Subcutaneous adipose tissue (tissue), 4 donors: Measurements from ENCODE around the gene WWOX. TPM values are rescaled to one million over a fixed set of nuclear protein-coding genes. Genes with fewer than 3 reads are reported as not detected.

Experiments
- total RNA-seq, 4 donors: library from RNA; depleted of rRNA; stranded (reverse); fragments of >200 nt; gene quantifications; one replicate each; pipeline ENCODE4 v1.1.0, GENCODE V29; 2016
- TF ChIP-seq, protein P1 (sequence below): fragments of 450-650 bp; IDR thresholded peaks from one replicate; pipeline ENCODE4 v1.5.1; 2016; ENCODE audit warnings: low read depth, mild to moderate bottlenecking, control low read depth, antibody characterized with exemption, moderate library complexity

The WWOX gene
- total RNA-seq, 4 donors from 2014 or later = 31.4 to 67.8 (median 46.0) TPM

DNA sequence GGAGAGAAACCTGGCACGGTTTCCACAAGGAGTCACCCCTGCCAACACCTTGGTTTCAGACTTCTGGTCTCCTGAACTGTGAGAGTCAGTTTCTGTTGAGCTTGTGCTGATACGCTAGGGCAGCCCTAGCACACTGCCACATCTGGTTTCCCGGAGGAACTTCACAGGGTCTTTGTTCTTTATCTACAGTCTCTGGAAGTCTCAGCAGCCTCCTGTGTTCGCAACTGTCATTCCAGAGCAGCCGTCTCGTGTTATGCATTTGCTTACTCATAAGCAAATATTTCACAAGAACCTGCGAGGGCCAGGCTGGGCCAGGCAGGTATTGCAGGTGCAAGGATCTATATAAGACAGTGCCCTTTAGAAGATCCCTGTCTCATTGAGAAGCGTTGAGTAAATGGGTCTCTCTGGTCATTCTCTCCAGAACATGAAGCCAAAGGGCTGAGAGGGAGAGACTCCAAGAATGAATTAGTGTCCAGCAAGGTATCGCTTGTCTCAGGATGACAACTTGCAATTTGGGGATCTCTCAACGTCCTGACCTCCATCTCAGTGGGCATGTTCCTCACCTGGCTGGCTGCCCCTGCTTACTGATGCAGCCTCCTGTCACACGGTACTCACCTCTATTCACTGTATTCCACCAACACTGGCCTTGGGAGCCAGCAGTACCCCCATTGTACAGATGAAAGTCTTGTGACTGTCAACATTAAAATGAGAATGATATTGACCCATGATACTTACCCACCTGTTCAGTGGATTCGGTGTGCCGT lies 141.2 kb downstream of the WWOX start:
- TF ChIP-seq, protein P1, sequence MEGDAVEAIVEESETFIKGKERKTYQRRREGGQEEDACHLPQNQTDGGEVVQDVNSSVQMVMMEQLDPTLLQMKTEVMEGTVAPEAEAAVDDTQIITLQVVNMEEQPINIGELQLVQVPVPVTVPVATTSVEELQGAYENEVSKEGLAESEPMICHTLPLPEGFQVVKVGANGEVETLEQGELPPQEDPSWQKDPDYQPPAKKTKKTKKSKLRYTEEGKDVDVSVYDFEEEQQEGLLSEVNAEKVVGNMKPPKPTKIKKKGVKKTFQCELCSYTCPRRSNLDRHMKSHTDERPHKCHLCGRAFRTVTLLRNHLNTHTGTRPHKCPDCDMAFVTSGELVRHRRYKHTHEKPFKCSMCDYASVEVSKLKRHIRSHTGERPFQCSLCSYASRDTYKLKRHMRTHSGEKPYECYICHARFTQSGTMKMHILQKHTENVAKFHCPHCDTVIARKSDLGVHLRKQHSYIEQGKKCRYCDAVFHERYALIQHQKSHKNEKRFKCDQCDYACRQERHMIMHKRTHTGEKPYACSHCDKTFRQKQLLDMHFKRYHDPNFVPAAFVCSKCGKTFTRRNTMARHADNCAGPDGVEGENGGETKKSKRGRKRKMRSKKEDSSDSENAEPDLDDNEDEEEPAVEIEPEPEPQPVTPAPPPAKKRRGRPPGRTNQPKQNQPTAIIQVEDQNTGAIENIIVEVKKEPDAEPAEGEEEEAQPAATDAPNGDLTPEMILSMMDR = no peak

DNA sequence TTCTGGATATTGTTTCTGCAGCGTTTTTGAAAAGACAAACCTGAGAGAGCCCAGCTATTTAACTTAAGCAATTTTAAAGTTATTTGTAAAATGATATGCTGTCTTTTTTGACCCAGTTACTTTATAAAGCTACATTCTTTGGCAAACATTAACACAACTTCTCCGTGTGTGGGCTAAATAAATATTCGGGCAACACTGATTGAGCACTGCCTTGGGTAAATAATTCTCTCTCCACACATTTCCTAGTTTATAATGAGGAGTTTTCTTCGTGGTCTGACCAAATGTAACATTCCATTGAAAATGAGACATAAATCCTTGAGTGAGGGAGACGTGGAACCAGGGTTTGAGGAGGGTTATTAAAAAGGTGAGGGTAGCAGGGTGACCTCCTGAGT lies 142.8 kb downstream of the WWOX start:
- TF ChIP-seq, protein P1 = no peak

DNA sequence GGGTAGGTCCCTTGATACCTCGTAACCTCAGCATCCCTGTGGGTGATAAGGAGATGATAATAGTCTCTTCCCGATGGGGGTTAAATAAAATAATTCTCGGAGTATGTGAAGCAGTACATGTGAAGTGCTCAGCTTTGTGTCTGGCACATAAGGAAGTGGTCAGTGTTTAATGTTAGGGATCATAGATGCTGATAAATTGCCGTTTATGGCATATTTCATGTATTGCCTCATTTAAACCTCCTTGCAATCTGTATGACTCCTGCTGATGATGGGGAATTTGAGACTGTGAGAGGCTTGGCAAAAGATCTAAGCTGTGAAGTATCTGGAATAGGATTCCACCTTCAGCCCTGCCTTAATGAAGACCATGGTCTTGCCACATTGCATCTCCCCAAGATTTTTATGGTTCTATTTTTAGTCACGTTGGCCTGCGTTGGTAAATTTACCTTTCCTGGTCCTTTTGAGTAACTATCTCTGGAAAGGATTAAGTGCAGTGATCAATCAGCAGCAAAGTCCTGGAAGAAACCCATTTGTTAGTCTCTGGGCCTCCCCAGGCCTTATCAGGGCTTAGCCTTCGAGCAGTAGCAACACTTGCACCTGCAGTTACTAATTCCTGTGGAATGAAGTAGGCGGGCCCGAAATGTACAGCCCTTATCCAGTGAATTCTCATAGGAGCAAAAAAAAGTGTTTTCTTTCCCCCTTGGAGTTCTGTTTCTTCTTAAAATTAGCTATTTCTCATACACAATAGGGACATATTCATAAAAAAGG lies 144.9 kb downstream of the WWOX start:
- TF ChIP-seq, protein P1 = no peak

DNA sequence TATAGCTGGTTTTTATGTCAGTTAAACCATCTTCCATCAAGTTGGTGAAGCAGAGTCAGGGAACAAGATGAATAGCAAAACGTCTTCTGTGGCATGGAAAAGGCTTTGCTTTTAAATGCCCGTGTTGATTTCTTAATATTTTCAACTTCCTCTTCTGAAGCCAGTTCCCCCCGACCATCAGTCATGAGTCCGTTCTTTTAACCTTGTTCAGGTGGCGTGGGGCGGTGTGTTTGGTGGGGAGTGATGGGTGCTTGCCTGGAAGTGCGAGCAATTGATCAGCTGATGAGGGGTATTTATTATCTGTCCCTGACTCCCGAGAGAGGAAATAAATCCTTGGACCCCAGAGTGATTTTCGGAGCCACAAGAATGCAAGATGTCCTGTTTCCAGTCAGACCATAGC lies 147.1 kb downstream of the WWOX start:
- TF ChIP-seq, protein P1 = no peak

DNA sequence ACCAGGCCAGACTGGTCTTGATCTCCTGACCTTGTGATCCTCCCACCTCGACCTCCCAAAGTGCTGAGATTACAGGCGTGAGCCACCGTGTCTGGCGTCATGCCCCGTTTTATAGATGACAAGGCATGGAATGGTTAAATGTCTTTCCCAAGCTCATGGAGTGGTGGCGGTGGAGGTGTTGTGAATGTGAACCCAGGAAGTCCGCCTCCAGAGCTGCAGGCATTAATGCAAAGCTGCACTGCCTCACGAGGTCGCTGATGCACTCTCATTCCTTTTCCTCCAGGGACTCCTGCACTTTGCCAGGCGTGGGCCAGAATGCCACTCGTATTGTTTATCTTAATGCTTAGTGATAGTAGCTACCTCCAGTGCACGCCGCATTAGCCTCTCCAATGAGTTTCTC lies 149.6 kb downstream of the WWOX start:
- TF ChIP-seq, protein P1 = no peak

DNA sequence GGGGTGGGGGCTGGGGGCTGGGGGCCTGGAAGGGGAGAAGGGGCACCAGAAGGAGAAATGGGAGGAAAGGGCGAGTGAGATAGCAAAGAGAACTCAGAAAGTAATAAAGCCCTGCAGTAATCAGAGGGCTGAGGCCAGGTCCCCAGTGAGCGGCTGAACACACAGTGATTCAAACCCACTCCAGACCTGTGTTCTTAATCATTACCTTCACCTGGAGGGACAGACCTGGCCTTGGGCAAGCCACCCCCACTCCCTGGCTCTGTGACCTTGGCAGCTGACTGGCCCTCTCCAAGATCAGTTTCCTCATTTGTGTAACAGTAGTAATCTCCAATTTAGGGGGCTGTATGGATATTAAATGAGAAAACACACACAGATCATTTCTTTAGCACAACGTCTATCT lies 150.4 kb downstream of the WWOX start:
- TF ChIP-seq, protein P1 = no peak

DNA sequence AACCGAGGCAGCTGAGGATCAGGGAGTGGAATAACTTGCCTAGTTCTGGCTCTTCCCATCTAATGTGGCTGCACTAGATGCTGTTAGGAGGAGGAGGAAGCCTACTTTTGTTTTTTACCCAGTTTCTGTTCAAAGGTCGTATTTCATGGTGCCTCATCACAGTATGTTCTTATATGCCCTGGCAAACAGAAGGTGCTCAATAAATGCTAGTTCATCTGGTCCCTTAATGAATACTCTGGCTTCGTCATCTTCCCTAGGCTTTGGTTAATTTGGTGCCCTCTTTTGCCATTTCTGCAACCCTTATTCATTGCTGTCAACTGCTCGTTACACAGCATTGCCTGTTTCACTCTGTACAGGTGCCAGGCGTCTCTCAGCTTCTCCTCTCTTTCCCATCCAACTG lies 151.7 kb downstream of the WWOX start:
- TF ChIP-seq, protein P1 = no peak
